Nephron (organoid): ENCODE data around the gene EPHA5.

Source experiments
- H3K27ac Mint-ChIP-seq, 3 experiments: 2 replicates each; pipeline ENCODE4 v1.8.0; 2020; ENCODE audit warnings: mixed read lengths in 3 of 3, mild to moderate bottlenecking in 2 of 3, moderate library complexity in 1 of 3
- H3K27me3 Mint-ChIP-seq: 2 replicates; pipeline ENCODE4 v1.8.0; 2021; ENCODE audit warnings: low read depth, mild to moderate bottlenecking, moderate library complexity, mixed read lengths
- H3K36me3 Mint-ChIP-seq: 2 replicates; pipeline ENCODE4 v1.8.0; 2020; ENCODE audit warnings: low read depth, mixed read lengths
- H3K4me1 Mint-ChIP-seq: 2 replicates; pipeline ENCODE4 v1.8.0; 2020; ENCODE audit warnings: mixed read lengths
- H3K4me3 Mint-ChIP-seq, 3 experiments: 2 replicates each; pipeline ENCODE4 v1.8.0; 2020; ENCODE audit warnings: mild to moderate bottlenecking in 3 of 3, mixed read lengths in 3 of 3, moderate library complexity in 2 of 3
- H3K9me3 Mint-ChIP-seq: 2 replicates; pipeline ENCODE4 v1.8.0; 2020; ENCODE audit warnings: mixed read lengths
- CTCF ChIP-seq, 3 experiments: fragments of 200-600 bp; sonication (generic); IDR thresholded peaks; one replicate each; pipeline ENCODE4 v1.5.0; 2021; ENCODE audit warnings: antibody characterized with exemption in 3 of 3; ENCODE audit not compliant: unreplicated experiment in 3 of 3

The EPHA5 gene

GRCh38 chr4:65617416-65617815 lies 52.9 kb downstream of the EPHA5 start:
- no peaks in the 10 kb centered on the region for H3K36me3 Mint-ChIP-seq
- no peaks in the 10 kb centered on the region for H3K27me3 Mint-ChIP-seq
- H3K4me3 Mint-ChIP-seq, result no peak overlapping the region
- H3K9me3 Mint-ChIP-seq, result no peaks in the 10 kb centered on the region
- no peaks in the 10 kb centered on the region for H3K4me1 Mint-ChIP-seq
- TF ChIP-seq CTCF (IDR thresholded peaks at IDR 0.05; ENCODE audit: unreplicated experiment in 3 of 3), result no peak
- H3K27ac Mint-ChIP-seq, result no peak overlapping the region

DNA sequence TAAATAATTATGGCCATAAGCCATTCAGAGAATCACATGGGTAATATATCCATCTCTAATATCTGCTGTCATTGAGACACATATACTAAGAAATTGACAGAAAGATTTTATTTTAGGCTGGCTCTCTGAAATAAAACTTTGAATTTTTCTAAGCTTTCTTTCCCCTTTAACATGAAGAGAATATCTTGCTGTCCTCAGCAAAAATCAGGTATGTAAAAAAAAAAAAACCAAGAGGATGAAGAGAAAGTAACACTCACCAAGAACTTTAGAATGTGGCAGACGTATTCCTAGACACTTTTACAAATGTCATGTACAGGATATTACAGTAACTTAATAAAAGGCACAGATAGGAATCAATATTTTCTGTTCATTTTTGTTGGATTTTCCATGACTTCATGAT lies 65.8 kb downstream of the EPHA5 start:
- TF ChIP-seq CTCF (IDR thresholded peaks at IDR 0.05; ENCODE audit: unreplicated experiment in 3 of 3), result no peak
- Mint-ChIP-seq H3K27ac (no peak overlapping the region), H3K4me1 (no peaks in the 10 kb centered on the region), H3K36me3 (no peaks in the 10 kb centered on the region), H3K4me3 (no peak overlapping the region), H3K9me3 (no peaks in the 10 kb centered on the region), H3K27me3 (no peaks in the 10 kb centered on the region)

GRCh38 chr4:65600656-65601055 lies 69.6 kb downstream of the EPHA5 start:
- Mint-ChIP-seq H3K4me1 (no peaks in the 10 kb centered on the region), H3K4me3 (no peak overlapping the region), H3K27ac (no peak overlapping the region), H3K27me3 (peaks cover 2% of the 10 kb centered on the region), H3K9me3 (no peaks in the 10 kb centered on the region), H3K36me3 (no peaks in the 10 kb centered on the region)
- TF ChIP-seq CTCF (IDR thresholded peaks at IDR 0.05; ENCODE audit: unreplicated experiment in 3 of 3), result no peak

DNA sequence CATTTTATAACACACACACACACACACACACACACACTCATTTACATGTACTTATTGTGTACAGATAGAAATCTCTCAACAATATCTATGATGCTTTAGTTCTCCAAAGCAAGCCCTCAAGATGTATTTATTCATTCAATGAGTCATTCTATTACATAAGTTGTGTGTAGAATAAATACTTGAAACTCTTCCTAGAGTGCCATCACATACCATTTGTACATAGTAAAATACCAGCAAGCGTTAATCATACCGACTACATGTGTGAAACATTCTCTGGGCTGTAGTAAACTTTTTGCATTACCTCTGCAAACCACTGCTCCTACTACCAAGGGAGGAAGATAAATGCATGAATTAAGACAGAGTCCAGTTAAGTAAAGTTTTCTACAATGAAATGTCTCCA lies 70.9 kb downstream of the EPHA5 start:
- H3K4me3 Mint-ChIP-seq, result no peak overlapping the region
- no peak overlapping the region for H3K27ac Mint-ChIP-seq
- no peaks in the 10 kb centered on the region for H3K36me3 Mint-ChIP-seq
- no peak for TF ChIP-seq CTCF (IDR thresholded peaks at IDR 0.05; ENCODE audit: unreplicated experiment in 3 of 3)
- no peaks in the 10 kb centered on the region for H3K4me1 Mint-ChIP-seq
- no peaks in the 10 kb centered on the region for H3K9me3 Mint-ChIP-seq
- peaks cover 4% of the 10 kb centered on the region for H3K27me3 Mint-ChIP-seq

DNA sequence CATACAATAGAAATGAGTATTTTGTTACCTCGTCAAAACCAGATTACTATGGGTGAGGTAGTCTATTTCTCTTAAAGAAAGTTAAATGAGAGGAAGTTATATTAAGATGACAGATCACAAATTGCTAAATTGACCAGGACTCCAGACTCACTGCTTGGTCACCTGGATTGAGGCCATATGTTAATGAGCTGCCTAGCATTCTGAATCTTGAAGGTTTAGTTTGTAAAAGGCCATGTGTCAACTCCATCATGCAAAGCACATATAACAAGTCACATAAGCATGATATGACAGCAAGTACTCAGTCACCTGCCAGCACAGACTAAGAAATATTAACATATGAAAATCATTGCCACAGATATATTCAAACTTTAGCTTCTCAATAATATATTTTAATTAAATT lies 72.6 kb downstream of the EPHA5 start:
- Mint-ChIP-seq H3K27me3 (peaks cover 4% of the 10 kb centered on the region), H3K4me3 (no peak overlapping the region), H3K4me1 (no peaks in the 10 kb centered on the region), H3K27ac (no peak overlapping the region), H3K36me3 (no peaks in the 10 kb centered on the region), H3K9me3 (no peaks in the 10 kb centered on the region)
- no peak for TF ChIP-seq CTCF (IDR thresholded peaks at IDR 0.05; ENCODE audit: unreplicated experiment in 3 of 3)

DNA sequence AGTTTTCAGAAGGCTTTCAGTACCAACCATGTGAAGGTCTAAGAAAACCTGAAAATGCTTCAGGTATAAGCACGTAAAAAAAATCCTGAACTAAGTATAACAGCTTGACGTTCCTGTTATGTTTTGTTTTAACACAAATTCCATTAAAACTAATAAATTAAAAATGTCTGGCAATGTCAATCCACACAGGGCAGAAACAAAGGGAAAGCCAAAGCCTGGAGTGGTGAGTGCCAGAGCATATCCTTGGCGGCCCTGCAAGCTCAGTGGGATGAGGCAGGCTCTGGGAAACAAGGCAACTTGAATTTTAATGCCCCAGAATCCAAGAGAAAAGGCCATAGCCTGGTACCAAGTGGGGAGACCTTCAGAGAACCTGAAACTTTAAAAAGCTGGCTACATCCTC lies 78.2 kb downstream of the EPHA5 start:
- peaks cover 4% of the 10 kb centered on the region for H3K27me3 Mint-ChIP-seq
- no peak overlapping the region for H3K4me3 Mint-ChIP-seq

More for the DNA sequence above, 78.2 kb downstream of the EPHA5 start:
- no peak overlapping the region for H3K27ac Mint-ChIP-seq
- H3K4me1 Mint-ChIP-seq, result no peaks in the 10 kb centered on the region
- TF ChIP-seq CTCF (IDR thresholded peaks at IDR 0.05; ENCODE audit: unreplicated experiment in 3 of 3), result no peak
- no peaks in the 10 kb centered on the region for H3K9me3 Mint-ChIP-seq
- no peaks in the 10 kb centered on the region for H3K36me3 Mint-ChIP-seq
